Occipital lobe (tissue), 2 donors: Measurements from ENCODE around the gene EHF. TPM values are rescaled to one million over a fixed set of nuclear protein-coding genes. Genes with fewer than 3 reads are reported as not detected.
"Not testable (repeated sequence)": the region's sequence is repeated elsewhere in the genome, so short reads cannot be mapped to it uniquely, and the experiment has no call there.

ENCODE experiments used
- DNase-seq: peaks from one replicate; lab custom pipeline; 2025; lab: John Stamatoyannopoulos, UW
- total RNA-seq: library from RNA; depleted of rRNA; stranded (reverse); fragments of >200 nt; gene quantifications from one replicate; pipeline ENCODE4 v1.2.3, GENCODE V29; 2014

Gene EHF
- total RNA-seq, 1 donor from 2014 or later = 0.16 TPM

DNA sequence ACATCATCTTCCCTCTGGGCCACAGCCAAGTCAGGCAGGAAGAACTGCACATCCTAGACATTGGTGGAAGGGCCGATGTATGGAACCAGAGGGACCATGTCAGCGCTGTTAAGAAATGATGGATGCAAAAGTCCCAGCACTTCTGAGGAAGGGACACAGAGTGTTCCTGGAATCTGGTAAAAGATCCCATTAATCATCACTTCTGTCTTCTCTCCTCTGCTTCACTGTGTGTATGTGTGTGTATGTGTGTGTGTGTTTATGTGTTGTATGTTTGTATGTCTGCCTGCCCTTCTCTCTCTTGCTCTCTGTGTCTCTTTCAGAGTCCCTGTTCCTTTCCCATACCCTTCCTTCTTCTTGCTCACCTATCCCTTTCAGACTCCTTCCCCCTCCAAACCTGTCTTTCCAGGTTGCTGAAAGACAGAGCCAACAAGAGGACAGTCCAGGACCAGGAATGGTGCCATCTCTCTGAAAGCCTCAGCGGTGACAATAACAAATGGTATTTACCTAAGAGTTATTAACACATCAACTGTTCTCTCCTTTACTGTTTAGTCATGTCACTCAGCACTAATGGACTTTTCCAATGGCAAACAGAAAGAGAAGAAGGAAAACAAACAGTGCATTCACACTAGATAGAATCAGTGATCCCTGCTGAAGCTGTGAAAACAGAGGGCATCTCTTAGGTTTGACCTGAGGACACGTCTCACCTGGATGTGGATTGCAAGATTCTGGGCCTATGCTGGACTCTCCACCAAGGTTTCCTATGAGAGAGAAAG is 47.1 kb downstream of the EHF start:
- no peak for DNase-seq

DNA sequence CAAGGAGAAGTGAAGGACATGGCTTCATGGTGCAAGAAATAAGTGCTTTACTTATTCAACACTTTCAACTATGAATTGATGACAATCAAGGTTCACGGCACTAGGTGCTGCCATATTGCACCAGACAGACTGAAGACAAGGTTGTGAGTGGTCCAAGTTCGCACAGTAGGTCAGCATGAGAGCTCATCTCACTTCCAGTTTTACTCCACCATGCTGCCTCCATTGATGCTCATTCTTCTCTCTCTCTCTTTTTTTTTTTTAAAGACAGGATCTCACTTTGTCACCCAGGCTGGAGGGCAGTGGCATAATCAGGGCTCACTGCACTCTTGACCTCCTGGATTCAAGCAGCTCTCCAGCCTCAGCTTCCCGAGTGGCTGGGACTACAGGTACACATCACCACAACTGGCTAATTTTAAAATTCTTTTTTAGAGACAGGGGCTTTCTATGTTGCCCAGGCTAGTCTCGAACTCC is 47.7 kb downstream of the EHF start:
- no peak for DNase-seq

DNA sequence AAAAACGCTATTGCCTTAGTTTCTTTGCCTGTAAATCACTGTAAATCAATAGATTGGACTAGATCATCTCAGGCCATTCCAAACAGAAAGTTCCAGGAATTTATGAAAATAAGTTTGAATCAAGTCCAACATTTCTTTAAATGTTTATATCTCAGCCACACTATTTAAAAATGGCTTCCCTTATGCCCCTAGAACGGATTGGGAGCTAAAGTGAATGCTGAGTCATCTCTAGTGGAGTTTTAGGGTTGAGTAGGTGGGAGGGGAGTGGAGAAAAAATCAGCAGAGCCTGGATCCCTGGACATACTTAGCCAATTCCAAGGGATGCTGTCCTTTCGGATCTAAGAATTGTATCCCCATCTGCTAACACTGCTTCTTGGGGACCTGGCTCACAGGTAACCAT is 48.6 kb downstream of the EHF start:
- DNase-seq = no peak

DNA sequence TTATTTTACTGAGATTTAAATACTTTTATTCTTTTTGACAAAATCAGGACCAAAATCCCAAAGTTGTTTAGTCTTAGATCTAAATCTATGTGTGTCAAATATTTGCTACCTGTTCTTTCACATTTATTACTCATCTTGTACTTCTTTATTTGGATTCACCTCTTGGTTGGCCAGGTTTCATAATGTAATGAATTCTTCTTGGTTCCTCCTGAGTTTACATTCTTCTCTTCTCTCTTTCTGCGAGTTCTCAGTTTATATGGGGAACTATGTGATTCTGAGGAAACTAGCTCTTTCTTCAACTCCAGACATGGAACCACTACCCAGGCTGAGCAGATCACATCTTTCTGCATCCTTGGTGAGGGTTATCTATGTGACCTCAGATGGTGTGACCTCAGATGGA is 50.2 kb downstream of the EHF start:
- DNase-seq = no peak

DNA sequence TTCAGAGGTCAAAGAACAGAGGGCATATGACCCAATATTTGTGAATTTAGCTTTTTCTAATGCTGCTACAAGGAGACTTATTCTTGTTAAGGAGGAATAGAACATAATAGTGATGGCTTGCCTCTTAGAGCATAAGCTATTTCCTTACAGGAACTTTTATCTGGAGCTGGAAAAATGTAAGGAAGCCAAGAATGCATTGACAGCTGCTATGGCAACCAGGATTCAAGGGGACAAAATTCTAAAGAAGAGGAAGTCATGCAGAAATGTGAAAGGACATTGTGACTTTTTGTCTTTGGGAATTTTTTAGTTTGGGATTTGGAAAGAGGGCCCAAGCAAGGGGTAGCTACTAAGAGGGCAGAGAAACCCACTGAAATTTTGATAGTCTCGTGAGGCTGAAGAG is 51.1 kb downstream of the EHF start:
- DNase-seq = no peak

DNA sequence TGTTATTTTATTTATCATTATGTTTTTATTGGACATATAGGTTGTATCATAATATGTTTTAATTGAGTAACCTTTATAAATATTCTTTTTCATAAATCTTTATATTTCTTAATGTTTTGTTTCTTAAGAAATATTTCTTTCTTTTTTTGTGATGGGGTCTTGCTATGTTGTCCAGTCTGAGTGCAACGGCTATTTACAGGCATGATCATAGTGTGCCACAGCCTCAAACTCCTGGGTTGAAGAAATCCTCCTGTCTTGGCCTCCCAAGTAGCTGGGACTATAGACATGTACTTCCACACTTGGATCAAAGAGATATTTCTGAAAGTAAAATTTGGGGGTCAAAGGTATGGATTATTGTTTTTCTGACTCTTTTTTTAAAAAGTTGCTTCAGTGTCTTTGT is 53.1 kb downstream of the EHF start:
- no peak for DNase-seq

DNA sequence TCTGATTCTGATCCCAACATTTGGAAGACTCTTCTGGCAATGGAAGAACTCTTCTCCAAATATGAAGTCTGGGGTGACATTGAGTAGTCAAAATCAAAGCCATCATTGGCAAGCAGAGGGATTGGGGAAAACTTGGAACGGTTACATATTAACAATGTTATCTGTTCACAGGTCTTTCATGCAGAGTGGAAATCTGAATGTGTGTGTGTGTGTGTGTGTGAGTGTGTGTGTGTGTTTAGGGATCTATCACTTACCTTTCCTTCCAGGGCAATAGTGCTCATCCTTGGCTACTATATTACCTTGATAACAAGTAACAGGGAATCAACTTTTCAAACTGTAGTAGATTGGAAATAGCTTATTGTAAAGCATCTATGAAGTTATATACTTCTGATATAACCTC is 55.3 kb downstream of the EHF start:
- no peak for DNase-seq

DNA sequence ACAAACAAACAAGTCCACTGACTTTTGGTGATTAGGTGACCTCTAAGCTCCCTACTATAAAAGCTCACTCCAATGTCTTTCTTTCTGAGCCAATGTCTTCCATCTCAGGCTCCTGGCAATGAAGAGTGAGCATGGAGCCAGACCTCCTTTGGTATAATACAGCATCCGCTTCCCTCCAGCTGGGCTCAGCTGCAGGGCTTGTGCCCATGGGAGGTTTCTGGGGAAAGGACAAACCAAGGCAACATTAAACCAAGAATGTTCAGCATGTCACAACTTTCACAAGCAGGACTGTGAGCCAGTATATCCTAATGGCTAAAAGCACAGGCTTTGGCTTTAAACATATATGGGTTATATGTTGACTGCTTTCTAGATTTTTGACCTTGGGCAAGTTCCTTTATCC is 58.8 kb downstream of the EHF start:
- no peak for DNase-seq

DNA sequence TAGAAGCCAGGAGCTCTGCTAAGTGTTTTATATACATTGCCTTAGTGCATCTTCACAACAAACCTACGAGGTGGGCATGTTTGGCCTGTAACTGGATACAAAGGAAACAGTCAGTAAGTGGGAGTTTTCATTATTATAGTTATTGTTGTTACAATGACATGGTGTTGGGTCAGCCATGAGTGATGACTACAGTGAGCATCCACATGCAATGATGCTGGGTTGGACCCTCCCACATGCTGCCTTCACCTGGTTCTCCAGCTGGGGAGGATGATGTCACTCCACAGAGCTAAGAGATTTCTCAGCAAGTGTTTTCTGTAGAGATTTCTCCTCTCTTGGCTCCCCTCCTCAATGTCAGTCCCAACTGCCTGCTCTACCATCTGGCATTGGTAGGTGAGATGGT is 59.3 kb downstream of the EHF start:
- no peak for DNase-seq

DNA sequence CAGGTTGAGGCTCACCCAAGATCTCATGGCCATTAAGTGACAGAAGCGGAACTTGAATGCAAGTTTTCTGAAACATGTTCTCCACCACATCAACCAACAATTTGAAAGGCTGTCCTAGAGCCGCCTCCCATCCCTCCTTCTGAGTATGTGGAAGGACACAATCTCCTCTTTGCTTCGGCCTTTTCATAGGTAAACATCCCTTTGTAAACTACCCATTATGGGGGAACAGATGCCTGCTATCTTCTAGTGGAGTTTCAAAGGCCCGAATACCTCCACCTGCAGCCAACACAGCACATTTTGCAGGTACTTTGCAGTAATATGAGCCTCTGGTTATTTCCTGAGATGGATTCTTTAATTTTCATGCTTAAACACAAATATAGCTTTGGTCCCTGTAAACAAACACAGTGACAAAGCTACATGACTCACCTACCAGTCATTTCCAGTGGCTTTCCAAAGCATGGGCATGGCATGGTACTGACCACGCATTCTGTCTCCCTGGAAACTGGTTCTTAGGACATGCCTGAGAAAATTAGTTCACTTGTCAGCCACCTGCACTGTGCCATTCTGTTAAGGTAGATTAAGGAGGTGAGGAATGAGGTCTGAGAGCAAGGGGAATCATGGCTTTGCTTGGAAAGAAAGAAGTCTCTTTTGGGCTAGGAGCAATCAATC is 60.2 kb downstream of the EHF start:
- no peak for DNase-seq

DNA sequence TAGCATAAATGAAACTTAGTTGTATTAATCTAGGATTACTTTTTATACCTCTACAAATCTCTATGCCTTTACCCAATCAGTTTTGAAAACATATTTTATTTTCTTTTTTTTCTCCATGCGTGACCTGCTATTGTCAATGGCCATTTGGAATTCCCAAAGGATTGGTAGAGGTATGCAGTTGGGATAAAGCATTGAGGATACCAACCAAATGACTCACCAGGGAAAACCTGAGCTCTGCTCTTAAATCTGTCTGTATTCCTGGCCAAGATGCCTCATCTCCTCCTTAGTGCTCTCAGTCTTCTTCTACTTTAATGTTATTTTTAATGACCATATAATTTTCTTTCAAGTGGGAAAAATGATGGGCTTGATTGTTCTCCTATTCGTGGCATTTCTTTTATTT is 61.9 kb downstream of the EHF start:
- DNase-seq = no peak

DNA sequence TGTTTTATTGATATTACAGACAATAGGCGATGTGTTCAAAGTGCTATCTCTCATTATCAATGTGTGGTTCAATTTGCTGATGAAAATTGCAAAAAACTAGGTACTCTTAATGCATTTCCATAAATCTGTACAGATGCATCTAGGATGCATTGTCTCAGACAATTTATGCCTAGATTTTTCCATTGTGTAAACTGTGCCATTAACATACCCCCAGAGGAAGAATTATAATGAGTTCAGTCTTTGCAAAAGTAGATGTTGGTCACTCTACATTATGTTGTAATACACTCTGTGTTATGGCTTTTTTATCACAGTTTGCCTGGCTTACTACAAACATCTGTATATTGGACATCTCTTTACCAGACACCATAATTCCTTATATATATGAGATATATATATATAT is 62.5 kb downstream of the EHF start:
- no peak for DNase-seq

DNA sequence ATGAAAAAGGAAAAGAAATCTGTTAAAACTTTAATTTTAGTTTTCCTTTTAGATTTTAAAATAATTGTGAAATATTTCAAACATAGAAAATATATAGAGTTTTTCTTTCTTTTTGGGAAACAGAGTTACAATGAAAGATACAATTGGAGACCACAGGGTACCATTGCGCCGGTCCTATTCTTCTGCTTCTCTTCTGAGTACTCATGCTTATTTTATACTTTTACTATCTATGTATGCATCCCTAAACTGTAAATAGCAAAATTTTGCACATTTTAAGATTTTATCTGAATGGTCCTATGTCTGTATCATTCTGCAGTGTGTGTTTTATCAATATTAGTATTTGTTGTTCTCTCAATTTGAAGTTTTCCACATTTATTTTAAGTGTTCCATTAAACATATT is 65.0 kb downstream of the EHF start:
- no peak for DNase-seq

DNA sequence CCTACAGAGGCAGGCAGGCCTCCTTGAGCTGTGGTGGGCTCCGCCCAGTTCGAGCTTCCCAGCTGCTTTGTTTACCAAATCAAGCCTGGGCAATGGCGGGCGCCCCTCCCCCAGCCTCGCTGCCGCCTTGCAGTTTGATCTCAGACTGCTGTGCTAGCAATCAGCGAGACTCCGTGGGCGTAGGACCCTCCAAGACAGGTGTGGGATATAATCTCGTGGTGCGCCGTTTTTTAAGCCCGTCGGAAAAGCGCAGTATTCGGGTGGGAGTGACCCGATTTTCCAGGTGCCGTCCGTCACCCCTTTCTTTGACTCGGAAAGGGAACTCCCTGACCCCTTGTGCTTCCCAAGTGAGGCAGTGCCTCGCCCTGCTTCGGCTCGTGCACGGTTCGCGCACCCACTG is 71.4 kb downstream of the EHF start:
- not testable (repeated sequence) for DNase-seq

DNA sequence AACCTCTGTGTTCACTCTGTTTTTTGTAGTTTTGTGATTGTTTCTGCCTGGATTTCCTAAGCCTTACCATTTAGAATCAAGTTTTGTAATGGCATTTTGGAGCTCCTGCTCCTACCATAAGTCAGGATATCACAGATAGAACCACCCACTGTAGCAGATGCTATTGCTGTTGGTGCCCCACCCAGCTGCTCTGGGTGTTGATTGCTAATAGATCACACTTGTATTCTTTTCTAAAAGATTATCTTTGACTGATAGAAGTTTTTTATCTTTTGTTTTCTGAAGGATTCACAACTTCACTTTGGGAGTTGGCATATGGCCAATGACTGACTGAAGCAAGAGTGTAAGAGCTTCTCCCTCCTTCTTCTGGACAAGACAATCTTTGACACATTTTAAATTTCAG is 76.0 kb downstream of the EHF start:
- DNase-seq = no peak

DNA sequence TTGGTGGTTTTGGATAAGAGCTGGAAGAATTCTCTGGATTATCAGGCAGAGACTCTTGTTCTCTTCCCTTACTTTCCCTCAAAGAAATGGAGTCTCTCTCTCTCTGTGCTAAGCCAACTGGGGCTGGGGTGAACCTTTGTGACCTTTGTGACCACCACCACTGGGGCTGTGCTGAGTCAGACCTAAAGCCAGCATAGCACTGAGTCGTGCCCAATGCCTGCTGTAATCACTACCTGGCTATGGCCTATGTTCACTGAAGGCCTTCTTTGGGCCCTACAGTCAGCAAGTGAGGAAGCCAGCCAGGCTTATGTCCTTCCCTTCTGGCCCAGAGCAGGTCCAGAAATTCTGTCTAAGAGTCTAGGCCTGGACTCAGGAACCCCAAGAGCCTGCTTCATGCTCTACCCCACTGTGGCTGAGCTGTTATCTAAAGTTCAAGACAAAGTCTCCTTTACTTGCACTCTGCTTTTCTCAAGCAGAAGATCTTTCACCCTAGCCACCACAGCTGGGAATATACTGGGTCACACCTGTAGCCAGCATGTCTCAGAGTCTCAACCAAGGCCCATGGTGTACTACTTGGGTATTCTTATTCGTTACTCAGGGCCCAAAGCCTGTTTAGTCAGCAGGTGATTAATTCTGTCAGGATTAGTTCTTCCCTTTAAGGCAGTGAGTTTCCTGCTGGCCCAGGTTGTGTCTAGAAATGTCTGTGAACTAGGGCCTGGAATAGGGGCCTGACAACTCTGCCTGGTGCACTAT is 86.0 kb downstream of the EHF start:
- no peak for DNase-seq

DNA sequence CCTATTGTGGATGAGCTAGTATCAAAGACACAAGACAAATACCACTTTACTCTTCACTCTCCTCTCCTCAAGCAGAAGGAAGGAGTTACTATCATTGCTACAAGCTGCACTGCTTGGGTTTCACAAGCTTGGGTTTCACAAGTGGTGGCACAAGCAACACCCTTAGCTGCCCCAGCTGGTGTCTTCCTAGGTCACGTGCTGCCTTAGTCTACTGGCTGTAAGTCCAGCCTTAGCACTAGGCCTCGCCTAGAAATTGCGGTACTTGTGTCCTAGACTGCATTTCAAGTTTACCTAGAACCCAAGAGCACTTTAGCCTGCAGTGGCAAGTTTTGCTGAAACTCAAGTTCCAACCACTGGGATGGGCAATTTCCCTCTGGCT is 86.6 kb downstream of the EHF start:
- DNase-seq = no peak

Other genes starting within 250 kb of the EHF start
- 63.3 TPM for gene CAT, start 182.2 kb upstream of the EHF start, total RNA-seq
- gene ELF5, start 107.3 kb upstream of the EHF start, total RNA-seq = not detected